GM19239 (cell line): ENCODE measurements around the gene RBFOX2.

Experiments
- DNase-seq: peaks from one replicate; pipeline ENCODE4 v3.0.0; 2011; ENCODE audit warnings: low spot score; ENCODE audit not compliant: insufficient read length
- FAIRE-seq: peaks from 2 replicates; lab custom pipeline; 2011; peaks lifted over from hg19 to GRCh38; lab: Jason Lieb, UNC

The RBFOX2 gene

GRCh38 chr22:35910003-35910769 lies 118.4 kb downstream of the RBFOX2 start:
- FAIRE-seq: no peak
- DNase-seq: no peak

DNA sequence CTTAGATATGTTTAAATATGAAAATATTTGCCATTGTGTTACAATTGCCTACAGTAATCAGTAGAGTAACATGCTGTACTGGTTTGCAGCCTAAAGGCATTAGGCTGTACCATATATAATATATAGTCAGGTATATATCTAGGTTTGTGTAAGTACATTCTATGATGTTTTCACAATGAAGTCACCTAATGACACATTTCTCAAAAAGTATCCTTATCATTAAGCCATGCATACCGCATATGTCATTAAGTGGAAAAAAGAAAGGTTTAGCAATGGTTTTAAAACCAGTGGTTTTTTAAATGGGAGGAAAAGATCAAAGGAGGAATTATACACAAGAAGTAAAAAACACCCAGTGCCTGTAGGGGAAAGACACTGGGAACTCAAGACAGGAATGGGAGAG lies 122.7 kb downstream of the RBFOX2 start:
- FAIRE-seq (no peak), DNase-seq (no peak)

GRCh38 chr22:35904752-35905151 lies 123.9 kb downstream of the RBFOX2 start:
- no peak for DNase-seq
- FAIRE-seq: no peak

DNA sequence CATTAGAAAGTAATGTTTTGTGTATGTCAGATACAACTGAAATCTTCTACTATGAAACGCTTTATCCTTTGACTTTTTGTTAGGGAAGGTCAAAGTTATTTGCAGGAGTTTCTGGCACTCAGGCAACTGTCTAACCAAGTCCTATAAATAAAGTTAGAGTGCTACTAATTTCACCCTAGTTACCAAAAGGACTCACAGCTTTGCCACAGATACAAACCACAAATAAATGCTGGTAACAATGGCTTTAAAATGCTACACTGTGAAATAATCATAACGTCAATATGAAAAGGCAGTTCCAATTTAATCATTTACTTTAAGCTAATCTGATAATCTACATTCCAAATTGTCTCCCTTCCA lies 124.3 kb downstream of the RBFOX2 start:
- FAIRE-seq: no peak
- DNase-seq: no peak

DNA sequence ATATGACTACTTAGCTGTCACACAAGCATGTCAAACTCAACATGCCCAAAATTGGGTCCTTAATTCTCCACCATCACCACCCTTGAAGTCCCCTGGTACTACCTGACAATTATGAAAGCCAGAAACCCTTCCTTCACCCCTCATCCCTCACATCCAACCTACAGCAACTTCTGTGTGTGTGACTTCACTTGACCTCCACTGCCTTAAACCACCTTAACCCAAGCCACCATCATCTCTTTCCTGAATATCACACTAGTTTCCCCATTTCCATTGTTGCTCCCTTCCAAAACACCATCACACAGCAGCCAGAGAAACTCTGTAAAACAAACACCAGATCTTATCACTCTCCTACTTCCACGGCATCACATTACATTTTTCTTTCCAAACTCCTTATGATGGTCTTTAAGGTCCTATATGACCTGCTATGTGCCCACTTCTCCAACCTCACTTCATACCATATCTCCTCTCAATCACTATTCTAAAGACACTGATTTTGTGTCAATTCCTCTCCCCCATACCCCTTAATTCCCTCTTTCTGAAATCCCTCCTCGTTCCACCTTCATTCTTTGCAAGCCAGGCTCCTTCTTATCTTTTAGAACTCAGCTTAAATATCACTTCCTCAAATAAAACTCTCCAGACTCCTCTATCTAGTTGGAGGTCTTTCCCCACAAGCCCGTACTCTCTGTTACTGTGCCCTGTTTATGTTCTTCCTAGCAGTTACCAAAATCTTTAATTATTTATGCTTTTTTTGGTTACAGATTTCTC lies 124.9 kb downstream of the RBFOX2 start:
- no peak for DNase-seq

GRCh38 chr22:35900483-35901168 lies 128.0 kb downstream of the RBFOX2 start:
- DNase-seq (no peak), FAIRE-seq (no peak)

More for the DNA sequence above, 124.9 kb downstream of the RBFOX2 start:
- no peak for FAIRE-seq

DNA sequence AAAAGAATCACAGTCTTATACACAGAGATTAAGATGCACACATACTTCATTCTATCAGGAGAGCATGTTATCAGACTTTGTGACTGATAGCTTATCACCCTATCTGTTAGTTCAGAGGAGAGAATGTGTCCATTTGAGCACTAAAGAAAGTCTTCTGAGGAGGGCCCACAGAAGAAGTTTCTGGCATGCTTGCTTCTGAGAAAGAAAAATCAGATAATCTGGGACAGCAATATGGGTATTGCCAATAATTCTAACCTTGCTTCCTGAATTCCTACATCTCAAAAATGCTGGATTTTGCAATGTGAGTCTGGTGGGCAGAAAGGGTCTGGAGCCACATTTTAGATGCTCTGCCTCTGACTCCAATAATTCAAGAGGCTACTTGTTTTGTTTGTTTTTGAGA lies 128.9 kb downstream of the RBFOX2 start:
- FAIRE-seq (no peak), DNase-seq (no peak)

DNA sequence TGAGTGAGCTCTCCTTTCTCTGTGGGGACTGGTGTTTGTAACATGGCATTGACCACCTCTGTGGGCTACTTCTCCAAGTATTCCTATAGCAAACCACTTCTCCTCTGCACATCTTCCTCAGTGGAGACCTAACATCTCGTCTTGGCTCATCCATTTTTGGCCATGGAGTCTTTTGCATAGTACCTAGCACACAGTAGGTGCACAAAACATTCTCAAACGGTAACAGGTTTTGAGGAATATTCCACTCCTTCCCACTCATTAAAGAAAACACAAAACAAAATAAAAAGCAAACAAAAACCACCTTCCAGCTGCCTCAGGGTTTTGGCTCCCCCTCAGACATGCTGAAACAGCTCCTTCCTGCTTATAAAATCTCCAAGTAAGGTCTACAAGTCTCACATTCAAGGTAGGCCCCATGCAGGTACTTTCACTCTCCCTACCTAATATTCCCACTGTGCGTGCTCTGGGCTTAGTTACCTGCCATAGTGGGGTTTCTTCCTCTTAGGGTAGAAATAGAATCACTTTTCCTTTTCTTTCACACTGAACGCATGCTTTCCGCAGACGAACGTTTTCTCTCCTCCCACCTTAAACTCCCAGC lies 132.4 kb downstream of the RBFOX2 start:
- DNase-seq: no peak
- FAIRE-seq: no peak

DNA sequence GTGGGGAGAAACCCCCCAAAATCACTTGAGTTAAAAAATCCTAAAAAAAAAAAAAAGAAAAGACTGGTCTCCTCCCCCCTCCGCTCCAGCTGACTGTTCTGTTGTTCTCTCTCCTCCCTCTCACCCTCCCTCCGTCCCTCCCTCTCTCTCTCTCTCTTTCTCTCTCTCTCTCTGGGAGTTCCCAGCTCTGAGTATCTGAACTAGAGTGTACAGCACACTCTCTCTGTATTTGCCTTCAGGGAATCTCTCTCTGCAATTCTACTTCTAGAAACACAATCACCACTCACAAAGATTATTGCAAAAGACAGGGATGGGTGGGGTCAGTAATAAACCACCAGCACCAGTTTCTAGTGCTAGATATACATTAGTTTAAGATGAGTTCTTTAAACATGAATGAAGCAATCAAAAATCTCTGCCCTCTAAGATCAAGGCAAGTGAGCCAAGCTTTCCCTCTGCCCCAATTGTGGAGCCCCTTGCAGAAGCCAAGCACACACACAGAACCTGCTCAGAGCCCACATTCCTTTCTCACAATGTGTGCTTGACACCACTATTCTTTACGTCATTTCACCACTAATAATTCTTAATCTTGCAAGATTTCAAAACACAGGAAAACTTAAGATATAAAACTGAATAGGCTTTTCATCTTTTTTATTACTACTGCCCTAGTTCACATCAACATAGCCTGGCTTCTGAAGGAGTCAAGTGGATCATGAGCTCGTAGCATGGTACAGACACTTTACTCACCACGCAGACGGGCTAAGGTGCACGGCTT lies 133.5 kb downstream of the RBFOX2 start:
- FAIRE-seq: no peak

GRCh38 chr22:35894464-35894878 lies 134.2 kb downstream of the RBFOX2 start:
- FAIRE-seq (no peak), DNase-seq (no peak)

More for the DNA sequence above, 133.5 kb downstream of the RBFOX2 start:
- no peak for DNase-seq

DNA sequence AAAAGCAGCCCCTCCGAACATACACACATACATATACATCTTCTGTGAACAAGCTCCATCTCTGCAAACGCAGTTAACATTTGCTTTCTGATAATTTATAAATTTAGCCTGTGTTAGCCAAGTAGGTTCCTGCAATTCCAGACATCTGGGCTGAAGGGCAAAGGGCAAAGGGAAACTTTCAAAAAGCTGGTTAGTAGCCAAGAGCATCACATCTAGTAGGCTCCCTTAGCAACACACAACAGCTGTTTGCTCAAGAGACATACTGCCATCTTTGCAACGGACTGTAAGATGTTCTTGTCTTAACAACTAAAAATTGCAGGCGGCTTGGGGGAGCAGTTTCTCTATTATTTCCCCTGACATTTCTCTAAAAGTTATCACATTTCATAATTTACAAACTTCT lies 134.9 kb downstream of the RBFOX2 start:
- DNase-seq (no peak), FAIRE-seq (no peak)

- DNase-seq (no peak), FAIRE-seq (no peak)
These were observed 136.4 kb downstream of the RBFOX2 start for GRCh38 chr22:35892192-35892591.

GRCh38 chr22:35891442-35891841 lies 137.2 kb downstream of the RBFOX2 start:
- FAIRE-seq: no peak

DNA sequence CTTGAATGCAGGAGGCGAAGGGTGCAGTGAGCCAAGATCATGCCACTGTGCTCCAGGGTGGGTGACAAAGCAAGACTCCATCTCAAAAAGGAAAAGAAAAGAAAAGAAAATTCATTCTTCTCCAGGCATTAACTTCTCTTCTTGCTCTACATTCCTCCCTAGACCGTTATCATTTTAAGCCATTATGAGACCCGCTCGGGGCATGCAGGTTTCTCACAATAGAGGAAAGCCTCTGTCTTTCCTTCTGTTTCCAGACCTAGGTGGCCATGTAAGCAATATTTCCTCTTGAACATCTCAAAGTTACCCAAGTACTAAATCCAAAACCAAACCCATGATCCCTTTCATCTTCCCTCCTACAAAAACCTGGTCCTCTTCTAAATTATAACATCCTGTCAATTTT lies 139.6 kb downstream of the RBFOX2 start:
- FAIRE-seq: no peak
- no peak for DNase-seq

More at GRCh38 chr22:35891442-35891841, 137.2 kb downstream of the RBFOX2 start:
- no peak for DNase-seq

GRCh38 chr22:35888181-35888870 lies 140.3 kb downstream of the RBFOX2 start:
- DNase-seq: no peak
- FAIRE-seq: no peak

DNA sequence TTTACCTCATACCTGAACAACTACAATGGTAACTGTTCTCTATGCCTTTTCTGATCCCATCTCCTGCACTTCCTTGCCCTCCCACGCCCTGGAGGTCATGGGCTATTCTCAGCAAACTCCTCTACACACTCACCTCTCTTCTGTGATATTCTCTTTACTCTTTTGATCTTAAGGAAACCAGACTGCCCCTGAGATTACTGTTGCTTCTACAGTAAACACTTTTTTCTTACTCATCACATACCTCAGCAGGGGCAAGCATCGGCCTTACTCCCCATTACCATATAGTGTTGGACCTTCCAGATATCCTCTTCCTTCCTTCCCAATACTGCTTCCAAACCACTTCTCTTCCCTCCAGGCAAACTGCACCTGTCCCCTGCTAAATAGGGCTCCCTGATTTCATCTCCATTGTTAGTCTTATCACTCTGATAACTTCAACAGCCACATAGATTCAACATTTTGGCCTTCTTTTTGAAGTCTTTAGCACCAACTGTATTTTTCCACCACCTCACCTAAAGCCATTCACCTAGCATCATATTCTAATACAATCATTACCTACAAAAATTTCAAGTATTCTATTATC lies 141.2 kb downstream of the RBFOX2 start:
- no peak for FAIRE-seq
- DNase-seq: no peak

DNA sequence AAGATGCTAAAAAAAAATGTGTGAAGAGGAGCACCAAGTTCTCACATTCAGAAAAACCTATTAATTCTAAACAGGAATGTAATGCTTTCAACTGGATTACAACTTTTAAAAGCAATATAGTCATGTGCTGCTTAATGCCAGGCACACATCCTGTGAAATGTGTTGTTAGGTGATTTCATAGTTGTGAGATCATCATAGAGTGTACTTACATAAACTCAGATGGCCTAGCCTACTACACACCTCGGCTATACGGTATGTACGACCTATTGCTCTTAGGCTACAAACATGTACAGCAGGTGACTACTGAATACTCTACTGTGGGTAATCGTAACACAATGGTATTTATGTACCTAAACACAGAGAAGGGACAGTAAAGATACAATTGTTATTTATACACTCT lies 142.3 kb downstream of the RBFOX2 start:
- DNase-seq: no peak

GRCh38 chr22:35884529-35884928 lies 144.1 kb downstream of the RBFOX2 start:
- FAIRE-seq (no peak), DNase-seq (no peak)

More for the DNA sequence above, 142.3 kb downstream of the RBFOX2 start:
- FAIRE-seq: no peak

DNA sequence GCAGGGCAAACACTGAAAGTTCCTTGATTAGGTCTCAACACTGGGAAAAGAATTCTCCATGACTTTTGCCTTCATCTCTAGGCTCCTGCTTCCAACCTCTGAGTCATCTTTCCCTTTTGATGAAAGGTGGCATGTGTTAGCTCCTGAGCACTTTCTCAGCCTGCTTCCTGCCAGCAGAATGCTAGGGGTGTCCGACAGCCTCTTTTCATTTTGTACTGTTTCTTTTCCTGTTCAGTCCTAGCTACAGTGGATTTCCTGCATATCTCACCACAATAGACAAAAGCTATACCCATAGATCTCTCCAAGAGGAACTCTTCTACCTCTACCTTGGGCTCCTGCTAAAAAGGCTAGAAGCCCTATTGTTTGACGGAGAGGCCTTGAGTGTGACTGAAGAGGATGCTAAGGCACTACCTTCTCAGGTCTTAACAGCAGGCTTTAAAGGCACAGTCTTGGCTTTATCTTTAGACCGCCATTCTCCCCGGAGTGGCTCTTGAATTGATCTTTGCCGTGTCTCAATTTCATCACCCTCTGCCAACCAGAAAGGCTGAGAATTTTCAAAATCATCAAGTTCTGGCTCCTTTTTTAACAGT lies 145.5 kb downstream of the RBFOX2 start:
- no peak for DNase-seq
- no peak for FAIRE-seq
